ENCODE measurements around the gene TGIF2.

TGIF2 gene

GRCh38 chr20:36573798-36574365 lies 485 bp downstream of the TGIF2 start:
- DNase-seq (ENCODE audit: low read depth), result no peak
- TF ChIP-seq, protein P1, sequence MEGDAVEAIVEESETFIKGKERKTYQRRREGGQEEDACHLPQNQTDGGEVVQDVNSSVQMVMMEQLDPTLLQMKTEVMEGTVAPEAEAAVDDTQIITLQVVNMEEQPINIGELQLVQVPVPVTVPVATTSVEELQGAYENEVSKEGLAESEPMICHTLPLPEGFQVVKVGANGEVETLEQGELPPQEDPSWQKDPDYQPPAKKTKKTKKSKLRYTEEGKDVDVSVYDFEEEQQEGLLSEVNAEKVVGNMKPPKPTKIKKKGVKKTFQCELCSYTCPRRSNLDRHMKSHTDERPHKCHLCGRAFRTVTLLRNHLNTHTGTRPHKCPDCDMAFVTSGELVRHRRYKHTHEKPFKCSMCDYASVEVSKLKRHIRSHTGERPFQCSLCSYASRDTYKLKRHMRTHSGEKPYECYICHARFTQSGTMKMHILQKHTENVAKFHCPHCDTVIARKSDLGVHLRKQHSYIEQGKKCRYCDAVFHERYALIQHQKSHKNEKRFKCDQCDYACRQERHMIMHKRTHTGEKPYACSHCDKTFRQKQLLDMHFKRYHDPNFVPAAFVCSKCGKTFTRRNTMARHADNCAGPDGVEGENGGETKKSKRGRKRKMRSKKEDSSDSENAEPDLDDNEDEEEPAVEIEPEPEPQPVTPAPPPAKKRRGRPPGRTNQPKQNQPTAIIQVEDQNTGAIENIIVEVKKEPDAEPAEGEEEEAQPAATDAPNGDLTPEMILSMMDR (conservative IDR thresholded peaks at IDR 0.05; ENCODE audit: low read depth, low read length), result no peak

DNA sequence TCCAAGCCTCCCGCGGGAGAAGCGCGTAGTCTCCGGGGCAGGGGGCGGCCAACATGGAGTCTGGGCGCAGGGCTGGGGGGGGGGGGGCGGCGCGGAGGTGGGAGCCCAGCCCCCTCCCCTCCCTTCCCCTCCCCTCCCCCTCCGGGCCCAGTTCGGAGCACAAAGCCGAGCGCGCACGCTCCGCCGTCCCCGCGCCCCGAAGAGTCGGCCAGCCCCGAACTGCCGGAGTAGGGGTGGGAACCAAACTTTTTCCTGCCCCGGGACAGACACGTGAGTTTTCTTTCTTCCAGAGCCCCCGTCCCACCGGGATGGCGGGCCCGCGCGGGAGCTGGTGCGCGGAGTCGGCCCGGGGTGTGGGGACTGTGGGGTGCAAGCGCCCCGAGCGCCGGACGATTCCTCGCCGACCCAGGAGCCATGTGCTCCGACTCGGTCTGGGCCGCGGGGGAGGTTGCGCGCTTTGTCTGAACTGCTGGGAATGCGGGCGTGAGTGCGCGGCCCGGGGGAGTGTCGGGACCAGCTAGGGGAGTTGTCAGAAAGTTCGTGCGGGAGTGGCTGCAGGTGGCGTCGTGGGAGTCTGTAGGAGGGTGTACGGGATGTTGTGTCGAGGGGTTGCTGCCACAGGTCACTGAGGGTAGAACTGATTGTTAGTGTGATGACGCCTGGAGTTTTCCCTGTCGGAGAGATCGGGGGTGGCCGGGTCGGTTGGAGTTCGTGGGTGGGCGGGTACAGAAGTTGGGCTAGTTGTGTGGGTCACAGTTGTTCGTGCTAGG lies 1.2 kb downstream of the TGIF2 start:
- TF ChIP-seq, protein P1 (conservative IDR thresholded peaks at IDR 0.05; ENCODE audit: low read depth, low read length), result no peak
- peak overlapping the region; percentile 70 for H3K4me3 ChIP-seq (ENCODE audit: low read length)
- no peak for DNase-seq (ENCODE audit: low read depth)

More at GRCh38 chr20:36573798-36574365, 485 bp downstream of the TGIF2 start:
- H3K4me3 ChIP-seq (ENCODE audit: low read length), result peak overlapping the region; percentile 70

GRCh38 chr20:36576081-36576445 lies 2.7 kb downstream of the TGIF2 start:
- no peak overlapping the region for H3K4me3 ChIP-seq (ENCODE audit: low read length)
- TF ChIP-seq, protein P1 (conservative IDR thresholded peaks at IDR 0.05; ENCODE audit: low read depth, low read length), result no peak

GRCh38 chr20:36578356-36579041 lies 5.1 kb downstream of the TGIF2 start:
- no peak overlapping the region for H3K4me3 ChIP-seq (ENCODE audit: low read length)
- DNase-seq (ENCODE audit: low read depth), result no peak
- TF ChIP-seq, protein P1 (conservative IDR thresholded peaks at IDR 0.05; ENCODE audit: low read depth, low read length), result no peak

More at GRCh38 chr20:36576081-36576445, 2.7 kb downstream of the TGIF2 start:
- no peak for DNase-seq (ENCODE audit: low read depth)

GRCh38 chr20:36579996-36580545 lies 6.7 kb downstream of the TGIF2 start:
- peak; percentile 63 for DNase-seq (ENCODE audit: low read depth)
- TF ChIP-seq, protein P1 (conservative IDR thresholded peaks at IDR 0.05; ENCODE audit: low read depth, low read length), result no peak

DNA sequence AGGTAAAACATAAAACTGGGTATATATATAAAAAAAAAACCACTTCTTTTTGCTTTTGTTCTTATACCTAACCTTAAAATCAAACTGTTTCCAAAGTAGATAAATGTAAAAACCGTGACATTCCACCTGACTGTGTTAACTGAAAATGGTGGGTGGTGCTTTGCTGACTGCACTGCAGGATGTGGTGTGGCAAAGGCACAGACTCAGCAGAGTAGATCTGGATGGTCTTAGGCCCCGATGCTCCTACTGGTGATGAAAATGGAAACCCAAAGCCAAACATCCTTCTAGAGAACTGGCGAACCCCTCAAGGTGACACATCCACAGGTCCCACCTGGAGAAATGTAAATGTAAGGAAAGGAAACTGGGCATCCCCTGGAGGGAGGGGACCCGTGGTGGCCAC lies 8.9 kb downstream of the TGIF2 start:
- no peak overlapping the region for H3K4me3 ChIP-seq (ENCODE audit: low read length)
- DNase-seq (ENCODE audit: low read depth), result no peak
- TF ChIP-seq, protein P1 (conservative IDR thresholded peaks at IDR 0.05; ENCODE audit: low read depth, low read length), result no peak

More at GRCh38 chr20:36579996-36580545, 6.7 kb downstream of the TGIF2 start:
- H3K4me3 ChIP-seq (ENCODE audit: low read length), result no peak overlapping the region

Data from retinal pigment epithelial cell (primary cell).